GM12891 (cell line): ENCODE data around the gene SMO.

ENCODE experiments used
- POLR2A ChIP-seq: IDR thresholded peaks from 2 replicates; pipeline ENCODE4 v1.6.1; 2011; ENCODE audit warnings: low read depth, low read length, control low read depth
- POLR2AphosphoS5 ChIP-seq: IDR thresholded peaks from 2 replicates; pipeline ENCODE4 v1.6.1; 2011; ENCODE audit warnings: low read depth, low read length, control low read depth
- POU2F2 ChIP-seq: IDR thresholded peaks from 2 replicates; pipeline ENCODE4 v1.6.1; 2011; ENCODE audit warnings: low read depth, mild to moderate bottlenecking, control low read depth, low read length, moderate library complexity
- SPI1 ChIP-seq: IDR thresholded peaks from 2 replicates; pipeline ENCODE4 v1.6.1; 2011; ENCODE audit warnings: low read depth, low read length, control low read depth
- TAF1 ChIP-seq: IDR thresholded peaks from 2 replicates; pipeline ENCODE4 v1.6.1; 2011; ENCODE audit warnings: low read depth, low read length, control low read depth

- TF ChIP-seq POLR2AphosphoS5 (no peak), POLR2A (no peak), SPI1 (no peak), TAF1 (no peak), POU2F2 (no peak)
These were observed 11.3 kb upstream of the SMO start for GRCh38 chr7:129176916-129177710.
